Loucy (cell line): ENCODE measurements around the gene SPTSSB.

Experiments used
- H2AFZ ChIP-seq: fragments of 200-600 bp; sonication (generic); 2 replicates; pipeline ENCODE4 v1.6.0; 2016; ENCODE audit warnings: antibody characterized with exemption, mild to moderate bottlenecking, low read length, moderate library complexity
- H3F3A ChIP-seq: fragments of 200-600 bp; 2 replicates; pipeline ENCODE4 v1.6.0; 2016; ENCODE audit warnings: antibody characterized with exemption, low read depth, mild to moderate bottlenecking
- H3K27me3 ChIP-seq: fragments of 200-600 bp; sonication (generic); 2 replicates; pipeline ENCODE4 v1.6.1; 2014; ENCODE audit warnings: low read length, mild to moderate bottlenecking; ENCODE audit not compliant: insufficient read depth, poor library complexity, severe bottlenecking
- H3K36me3 ChIP-seq: fragments of 200-600 bp; sonication (generic); 2 replicates; pipeline ENCODE4 v1.6.1; 2016; ENCODE audit warnings: low read length; ENCODE audit not compliant: insufficient read depth
- H3K4me1 ChIP-seq: fragments of 200-600 bp; sonication (generic); 2 replicates; pipeline ENCODE4 v1.5.1; 2014; ENCODE audit warnings: low read length, mild to moderate bottlenecking; ENCODE audit not compliant: insufficient read depth, poor library complexity, severe bottlenecking
- H3K4me2 ChIP-seq: fragments of 200-600 bp; sonication (generic); 2 replicates; pipeline ENCODE4 v1.6.0; 2014; ENCODE audit warnings: antibody characterized with exemption, low read length, low read depth, mild to moderate bottlenecking; ENCODE audit not compliant: poor library complexity, severe bottlenecking
- H3K4me3 ChIP-seq: fragments of 200-600 bp; sonication (generic); 2 replicates; pipeline ENCODE4 v1.5.1; 2014; ENCODE audit warnings: low read length, mild to moderate bottlenecking, mixed read lengths; ENCODE audit not compliant: poor library complexity, severe bottlenecking
- H3K79me2 ChIP-seq: fragments of 200-600 bp; sonication (generic); 2 replicates; pipeline ENCODE4 v1.6.1; 2014; ENCODE audit warnings: low read length; ENCODE audit not compliant: insufficient read depth
- H3K9ac ChIP-seq: fragments of 200-600 bp; sonication (generic); 2 replicates; pipeline ENCODE4 v1.6.0; 2014; ENCODE audit warnings: mild to moderate bottlenecking, low read depth, low read length, moderate library complexity; ENCODE audit not compliant: poor library complexity, severe bottlenecking
- H3K9me2 ChIP-seq: fragments of 200-600 bp; sonication (generic); replicated peaks from 2 replicates; pipeline ENCODE4 v1.6.1; 2016; ENCODE audit warnings: low read depth, low read length, mixed read lengths
- H3K9me3 ChIP-seq: fragments of 200-600 bp; sonication (generic); 2 replicates; pipeline ENCODE4 v1.6.1; 2014; ENCODE audit warnings: mild to moderate bottlenecking, antibody characterized with exemption, low read length, low read depth; ENCODE audit not compliant: insufficient read depth
- H4K20me1 ChIP-seq: fragments of 200-600 bp; sonication (generic); 2 replicates; pipeline ENCODE4 v1.6.0; 2014; ENCODE audit warnings: antibody characterized with exemption, low read length, mild to moderate bottlenecking; ENCODE audit not compliant: insufficient read depth, poor library complexity, severe bottlenecking
- CTCF ChIP-seq: fragments of 200-600 bp; sonication (generic); conservative IDR thresholded peaks from 2 replicates; pipeline ENCODE4 v1.5.1; 2014; ENCODE audit warnings: mild to moderate bottlenecking, antibody characterized with exemption, low read length
- EZH2phosphoT487 ChIP-seq: fragments of 200-600 bp; IDR thresholded peaks from 2 replicates; pipeline ENCODE4 v1.6.1; 2018; ENCODE audit warnings: antibody characterized with exemption, mild to moderate bottlenecking, moderate library complexity, borderline replicate concordance

The SPTSSB gene

GRCh38 chr3:161333696-161334095 is 37.6 kb downstream of the SPTSSB start:
- no peaks in the 10 kb centered on the region for H4K20me1 ChIP-seq
- H3F3A ChIP-seq: no peaks in the 10 kb centered on the region
- TF ChIP-seq CTCF (no peak), EZH2phosphoT487 (no peak)
- H3K4me2 ChIP-seq: no peak overlapping the region
- no peak overlapping the region for H3K4me3 ChIP-seq
- no peaks in the 10 kb centered on the region for H3K36me3 ChIP-seq
- H3K9ac ChIP-seq: no peak overlapping the region
- H3K4me1 ChIP-seq: no peaks in the 10 kb centered on the region
- H3K9me3 ChIP-seq: no peaks in the 10 kb centered on the region
- H2AFZ ChIP-seq: no peak overlapping the region
- H3K9me2 ChIP-seq: no peaks in the 10 kb centered on the region
- peaks cover 12% of the 10 kb centered on the region for H3K27me3 ChIP-seq
- H3K79me2 ChIP-seq: no peaks in the 10 kb centered on the region

DNA sequence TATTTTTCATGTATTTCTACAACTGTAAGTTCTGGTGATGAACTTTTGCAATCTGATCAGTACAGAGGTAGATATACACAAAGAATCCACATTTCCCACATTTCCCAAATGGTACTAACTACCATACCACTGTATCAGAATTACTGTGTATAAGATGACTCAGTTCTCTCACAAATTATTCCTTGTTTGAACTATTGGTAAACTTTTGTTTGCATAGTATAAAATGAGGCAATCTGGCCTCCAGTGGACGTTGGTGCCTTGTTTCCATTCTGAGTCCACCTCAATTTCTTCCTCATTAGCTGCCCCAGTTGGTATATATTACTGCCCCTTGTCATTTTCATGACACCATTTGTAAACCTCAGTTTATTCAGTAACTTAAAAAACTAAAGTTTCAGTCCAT is 38.5 kb downstream of the SPTSSB start:
- Histone ChIP-seq H3K9me2 (no peaks in the 10 kb centered on the region), H3K4me1 (no peaks in the 10 kb centered on the region), H3K4me3 (no peak overlapping the region), H3K27me3 (peaks cover 10% of the 10 kb centered on the region), H3K9ac (no peak overlapping the region), H3F3A (no peaks in the 10 kb centered on the region), H4K20me1 (no peaks in the 10 kb centered on the region), H3K36me3 (no peaks in the 10 kb centered on the region), H3K79me2 (no peaks in the 10 kb centered on the region), H3K9me3 (no peaks in the 10 kb centered on the region), H2AFZ (no peak overlapping the region), H3K4me2 (no peak overlapping the region)
- TF ChIP-seq EZH2phosphoT487: no peak
- no peak for TF ChIP-seq CTCF

DNA sequence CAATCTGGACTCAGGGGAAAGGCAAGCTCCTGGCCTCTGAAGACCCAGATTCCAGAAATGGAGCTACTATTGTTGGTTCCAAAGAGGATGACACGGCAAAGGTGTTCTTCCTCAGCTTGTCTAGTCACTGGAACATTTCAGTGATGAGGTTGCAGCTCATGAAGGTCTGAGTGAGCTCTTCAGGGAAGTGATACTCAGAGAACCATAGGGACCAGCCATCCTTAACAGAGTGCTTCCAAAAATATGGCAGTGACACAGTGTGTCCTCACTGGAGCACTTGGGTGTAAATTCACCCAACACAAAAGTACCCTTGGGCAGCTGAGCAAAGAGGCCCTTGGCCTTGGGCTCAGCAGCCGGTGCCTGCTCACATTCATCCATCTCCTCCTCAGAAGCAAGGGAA is 46.3 kb downstream of the SPTSSB start:
- H3K9me2 ChIP-seq: no peaks in the 10 kb centered on the region
- H3K36me3 ChIP-seq: no peaks in the 10 kb centered on the region
- no peaks in the 10 kb centered on the region for H3K4me1 ChIP-seq
- no peak overlapping the region for H2AFZ ChIP-seq
- H3K9ac ChIP-seq: no peak overlapping the region
- no peaks in the 10 kb centered on the region for H3F3A ChIP-seq
- no peak overlapping the region for H3K4me2 ChIP-seq
- TF ChIP-seq EZH2phosphoT487 (no peak), CTCF (no peak)
- H3K27me3 ChIP-seq: peaks cover 18% of the 10 kb centered on the region
- no peaks in the 10 kb centered on the region for H4K20me1 ChIP-seq
- H3K4me3 ChIP-seq: no peak overlapping the region
- 0 out of 2 replicates have a peak, but pooled peaks cover 2% of the 10 kb centered on the region for H3K9me3 ChIP-seq
- H3K79me2 ChIP-seq: no peaks in the 10 kb centered on the region
